Fibroblast of skin of right quadriceps (primary cell): ENCODE data around the gene TNK2.

Experiments used
- DNase-seq: peaks from one replicate; pipeline ENCODE4 v3.0.0-alpha.2; 2013

Gene TNK2

GRCh38 chr3:195815169-195815771 lies 93.1 kb downstream of the TNK2 start:
- DNase-seq = no peak

- DNase-seq = no peak
Observed at GRCh38 chr3:195813916-195814640, 94.3 kb downstream of the TNK2 start.
